HL-60/S4 treated with phorbol 12-myristate 13-acetate at 8.2 ng/mL for 4 days and 3 days (cell line): Measurements from ENCODE around the gene IRAG1.

Source experiments
- in situ Hi-C: fragments of 300-500 bp; cut with MboI; formaldehyde crosslinking; loops from 2 replicates; pipeline ENCODE4 v1.15.0; 2022; ENCODE audit warnings: low sequenced_read_pairs

IRAG1 gene

GRCh38 chr11:10648871-10649270 is 44.7 kb downstream of the IRAG1 start:
- in situ Hi-C loops = no loop called here

GRCh38 chr11:10646681-10647355 is 46.7 kb downstream of the IRAG1 start:
- in situ Hi-C loops = no loop called here

- in situ Hi-C loops = no loop called here
Observed at GRCh38 chr11:10646005-10646404, 47.5 kb downstream of the IRAG1 start.

- in situ Hi-C loops = no loop called here
Observed at GRCh38 chr11:10645212-10645795, 48.3 kb downstream of the IRAG1 start.
